WTC11 (cell line): ENCODE measurements around the gene SLC24A3. TPM values are rescaled to one million over a fixed set of nuclear protein-coding genes. Genes with fewer than 3 reads are reported as not detected.

ENCODE experiments used
- ATAC-seq: fragments of 200-7000 bp; cut with Tn5 transposase; 2 replicates; pipeline ENCODE4 v1.10.0; 2021; ENCODE audit warnings: mild to moderate bottlenecking, moderate library complexity
- CTCF ChIA-PET: fragments of 300-600 bp; sonication (Branson Sonifier 250); formaldehyde crosslinking; loops from one replicate; lab custom pipeline; 2021; ENCODE audit warnings: antibody characterized with exemption; lab: Charles Lee
- POLR2A ChIA-PET: fragments of 350-600 bp; sonication (Branson Sonifier 250); formaldehyde crosslinking; loops from one replicate; lab custom pipeline; 2021; ENCODE audit warnings: antibody characterized with exemption; lab: Charles Lee
- DNase-seq: peaks from one replicate; pipeline ENCODE4 v3.0.0; 2021; ENCODE audit warnings: low spot score
- H3K27ac Mint-ChIP-seq: 2 replicates; pipeline ENCODE4 v1.8.0; 2021; ENCODE audit warnings: mixed read lengths
- H3K27me3 Mint-ChIP-seq: 2 replicates; pipeline ENCODE4 v1.8.0; 2021; ENCODE audit warnings: low read depth, mild to moderate bottlenecking, moderate library complexity, mixed read lengths
- H3K36me3 Mint-ChIP-seq: 2 replicates; pipeline ENCODE4 v1.8.0; 2021; ENCODE audit warnings: mixed read lengths
- H3K4me1 Mint-ChIP-seq: 2 replicates; pipeline ENCODE4 v1.8.0; 2022; ENCODE audit warnings: mixed read lengths
- H3K4me3 Mint-ChIP-seq: 2 replicates; pipeline ENCODE4 v1.8.0; 2021; ENCODE audit warnings: mild to moderate bottlenecking, moderate library complexity, mixed read lengths
- H3K9me3 Mint-ChIP-seq: 2 replicates; pipeline ENCODE4 v1.8.0; 2021; ENCODE audit warnings: mixed read lengths
- ATF1 ChIP-seq: sonication (generic); formaldehyde crosslinking; IDR thresholded peaks from 2 replicates; pipeline ENCODE4 v1.8.1; 2023; ENCODE audit warnings: mild to moderate bottlenecking, moderate library complexity, missing genetic modification reagents
- CBFB ChIP-seq: sonication (generic); formaldehyde crosslinking; IDR thresholded peaks from 2 replicates; pipeline ENCODE4 v1.8.1; 2022; ENCODE audit warnings: mild to moderate bottlenecking, low read depth, missing genetic modification reagents
- ELF4 ChIP-seq: sonication (generic); formaldehyde crosslinking; IDR thresholded peaks from 2 replicates; pipeline ENCODE4 v1.8.1; 2022; ENCODE audit warnings: low read depth, mild to moderate bottlenecking, moderate library complexity, missing genetic modification reagents
- FOXJ3 ChIP-seq: sonication (generic); formaldehyde crosslinking; IDR thresholded peaks from 2 replicates; pipeline ENCODE4 v1.9.0; 2021; ENCODE audit warnings: missing genetic modification reagents, mild to moderate bottlenecking, borderline replicate concordance
- FOXP1 ChIP-seq: sonication (generic); formaldehyde crosslinking; IDR thresholded peaks from 2 replicates; pipeline ENCODE4 v1.8.0; 2022; ENCODE audit warnings: missing genetic modification reagents, mild to moderate bottlenecking, moderate library complexity, borderline replicate concordance
- GABPB1 ChIP-seq: sonication (generic); formaldehyde crosslinking; IDR thresholded peaks from 2 replicates; pipeline ENCODE4 v1.8.1; 2023; ENCODE audit warnings: mild to moderate bottlenecking, missing genetic modification reagents
- GRHL2 ChIP-seq: fragments of 250-450 bp; sonication (Bioruptor Pico); IDR thresholded peaks from 2 replicates; pipeline ENCODE4 v1.8.0; 2022; ENCODE audit warnings: mild to moderate bottlenecking, moderate library complexity; ENCODE audit not compliant: insufficient replicate concordance, severe bottlenecking
- IRF2 ChIP-seq: sonication (generic); formaldehyde crosslinking; IDR thresholded peaks from 2 replicates; pipeline ENCODE4 v1.8.0; 2022; ENCODE audit warnings: low read depth, missing genetic modification reagents, borderline replicate concordance
- KAT7 ChIP-seq: sonication (generic); formaldehyde crosslinking; IDR thresholded peaks from 2 replicates; pipeline ENCODE4 v1.8.1; 2023; ENCODE audit warnings: missing genetic modification reagents, mild to moderate bottlenecking, borderline replicate concordance
- NFE2L1 ChIP-seq: sonication (generic); formaldehyde crosslinking; IDR thresholded peaks from 2 replicates; pipeline ENCODE4 v1.8.1; 2023; ENCODE audit warnings: missing genetic modification reagents
- NR1H2 ChIP-seq: sonication (generic); formaldehyde crosslinking; IDR thresholded peaks from 2 replicates; pipeline ENCODE4 v1.9.0; 2021; ENCODE audit warnings: mild to moderate bottlenecking, moderate library complexity, missing genetic modification reagents
- NR2C2 ChIP-seq: sonication (generic); formaldehyde crosslinking; IDR thresholded peaks from 2 replicates; pipeline ENCODE4 v1.8.0; 2022; ENCODE audit warnings: mild to moderate bottlenecking, missing genetic modification reagents
- NR3C1 ChIP-seq: sonication (generic); formaldehyde crosslinking; conservative IDR thresholded peaks from 2 replicates; pipeline ENCODE4 v1.8.1; 2023; ENCODE audit warnings: low read depth, mild to moderate bottlenecking, missing genetic modification reagents
- TEAD1 ChIP-seq: sonication (generic); formaldehyde crosslinking; IDR thresholded peaks from 2 replicates; pipeline ENCODE4 v1.8.0; 2022; ENCODE audit warnings: mild to moderate bottlenecking, missing genetic modification reagents
- ZNF121 ChIP-seq: sonication (generic); formaldehyde crosslinking; IDR thresholded peaks from 2 replicates; pipeline ENCODE4 v1.8.0; 2023; ENCODE audit warnings: missing genetic modification reagents
- ZNF138 ChIP-seq: sonication (generic); formaldehyde crosslinking; conservative IDR thresholded peaks from 2 replicates; pipeline ENCODE4 v1.8.1; 2022; ENCODE audit warnings: mild to moderate bottlenecking, moderate library complexity, missing genetic modification reagents
- ZNF219 ChIP-seq: sonication (generic); formaldehyde crosslinking; IDR thresholded peaks from 2 replicates; pipeline ENCODE4 v1.8.0; 2023; ENCODE audit warnings: missing genetic modification reagents, mild to moderate bottlenecking, borderline replicate concordance
- ZNF423 ChIP-seq: fragments of 250-450 bp; sonication (Bioruptor Pico); IDR thresholded peaks from 2 replicates; pipeline ENCODE4 v2.1.2; 2022; ENCODE audit warnings: mild to moderate bottlenecking, moderate library complexity
- ZNF671 ChIP-seq: fragments of 250-450 bp; sonication (Bioruptor Pico); IDR thresholded peaks from 2 replicates; pipeline ENCODE4 v1.8.0; 2021; ENCODE audit warnings: mild to moderate bottlenecking
- total RNA-seq: library from RNA; stranded (reverse); gene quantifications from 3 replicates; pipeline ENCODE4 v1.2.3, GENCODE V29; 2021
- TF ChIP-seq, protein P1 (sequence below): sonication (generic); formaldehyde crosslinking; IDR thresholded peaks from 2 replicates; pipeline ENCODE4 v1.8.1; 2023; ENCODE audit warnings: mild to moderate bottlenecking, missing genetic modification reagents, moderate library complexity
- TF ChIP-seq, protein P2 (sequence below): fragments of 250-450 bp; sonication (Bioruptor Pico); IDR thresholded peaks from 2 replicates; pipeline ENCODE4 v1.9.0; 2021; ENCODE audit warnings: mild to moderate bottlenecking
- TF ChIP-seq, protein P3 (sequence below): sonication (generic); formaldehyde crosslinking; IDR thresholded peaks from 2 replicates; pipeline ENCODE4 v1.8.1; 2022; ENCODE audit warnings: low read depth, mild to moderate bottlenecking, moderate library complexity, missing genetic modification reagents, borderline replicate concordance
- TF ChIP-seq, protein P4 (sequence below): fragments of 250-450 bp; sonication (Bioruptor Pico); IDR thresholded peaks from 2 replicates; pipeline ENCODE4 v1.9.0; 2021; ENCODE audit warnings: moderate library complexity, mild to moderate bottlenecking, inconsistent platforms, borderline replicate concordance
- TF ChIP-seq, protein P5 (sequence below): fragments of 250-450 bp; sonication (Bioruptor Pico); IDR thresholded peaks from 2 replicates; pipeline ENCODE4 v2.1.2; 2022; ENCODE audit warnings: mild to moderate bottlenecking, moderate library complexity

SLC24A3 gene
- total RNA-seq, 1 experiment from 2014 or later: 5.7 TPM

DNA sequence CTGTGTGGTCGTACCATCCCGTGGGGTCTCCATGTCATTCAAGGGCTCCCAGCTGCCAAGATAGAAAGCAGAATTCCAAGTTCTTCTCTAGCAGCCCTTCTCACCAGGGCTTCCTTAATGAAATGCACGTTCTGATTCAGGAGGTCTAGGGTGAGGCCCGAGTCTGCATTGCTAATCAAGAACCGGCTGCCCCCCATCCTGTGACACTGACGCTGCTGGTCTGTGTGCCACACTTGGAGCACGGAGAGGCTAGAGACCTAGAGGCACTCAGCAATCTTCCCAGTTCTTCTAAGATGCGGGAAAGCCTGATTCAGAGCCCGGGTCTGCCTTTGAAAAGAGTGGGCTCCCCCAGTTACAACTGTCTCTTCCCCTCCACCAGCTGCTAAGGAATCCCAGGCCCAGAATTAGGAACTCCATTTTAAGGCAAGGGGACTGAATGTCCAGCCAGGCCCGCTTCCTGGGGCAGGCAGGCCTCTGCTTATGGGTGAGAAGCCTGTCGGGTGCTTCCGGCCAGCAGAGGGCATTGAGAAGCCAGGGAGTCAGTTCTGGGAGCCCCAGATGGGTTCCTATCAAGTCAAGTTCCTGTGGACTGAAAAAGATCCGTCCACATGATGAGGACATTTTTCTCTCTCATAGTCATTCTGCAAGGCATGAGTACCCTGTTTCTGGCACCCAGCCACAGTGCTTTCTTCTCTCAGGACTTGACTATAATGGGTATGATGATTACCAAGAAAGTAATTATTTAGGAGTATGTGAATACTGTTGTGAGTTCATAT, 475.8 kb downstream of the SLC24A3 start:
- peaks cover 30% of the 10 kb centered on the region for H3K9me3 Mint-ChIP-seq
- H3K27me3 Mint-ChIP-seq: no peaks in the 10 kb centered on the region
- peaks cover 29% of the 10 kb centered on the region for H3K36me3 Mint-ChIP-seq
- H3K4me3 Mint-ChIP-seq: no peak overlapping the region
- peaks cover 10% of the 10 kb centered on the region for H3K4me1 Mint-ChIP-seq
- peak; percentile 88 for ATAC-seq
- CTCF ChIA-PET: no interaction called here
- POLR2A ChIA-PET: no interaction called here
- TF ChIP-seq ZNF138 (no peak), ATF1 (CRISPR knock-in tag) (no peak), FOXP1 (no peak), TEAD1 (CRISPR knock-in tag) (no peak), ZNF423 (no peak), NR3C1 (no peak), IRF2 (CRISPR knock-in tag) (no peak), NR1H2 (no peak), GABPB1 (CRISPR knock-in tag) (no peak), ZNF121 (CRISPR knock-in tag) (no peak), GRHL2 (CRISPR knock-in tag) (no peak), NR2C2 (no peak), ELF4 (CRISPR knock-in tag) (no peak)
- TF ChIP-seq, protein P1, sequence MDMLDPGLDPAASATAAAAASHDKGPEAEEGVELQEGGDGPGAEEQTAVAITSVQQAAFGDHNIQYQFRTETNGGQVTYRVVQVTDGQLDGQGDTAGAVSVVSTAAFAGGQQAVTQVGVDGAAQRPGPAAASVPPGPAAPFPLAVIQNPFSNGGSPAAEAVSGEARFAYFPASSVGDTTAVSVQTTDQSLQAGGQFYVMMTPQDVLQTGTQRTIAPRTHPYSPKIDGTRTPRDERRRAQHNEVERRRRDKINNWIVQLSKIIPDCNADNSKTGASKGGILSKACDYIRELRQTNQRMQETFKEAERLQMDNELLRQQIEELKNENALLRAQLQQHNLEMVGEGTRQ (CRISPR knock-in tag): no peak
- TF ChIP-seq, protein P2, sequence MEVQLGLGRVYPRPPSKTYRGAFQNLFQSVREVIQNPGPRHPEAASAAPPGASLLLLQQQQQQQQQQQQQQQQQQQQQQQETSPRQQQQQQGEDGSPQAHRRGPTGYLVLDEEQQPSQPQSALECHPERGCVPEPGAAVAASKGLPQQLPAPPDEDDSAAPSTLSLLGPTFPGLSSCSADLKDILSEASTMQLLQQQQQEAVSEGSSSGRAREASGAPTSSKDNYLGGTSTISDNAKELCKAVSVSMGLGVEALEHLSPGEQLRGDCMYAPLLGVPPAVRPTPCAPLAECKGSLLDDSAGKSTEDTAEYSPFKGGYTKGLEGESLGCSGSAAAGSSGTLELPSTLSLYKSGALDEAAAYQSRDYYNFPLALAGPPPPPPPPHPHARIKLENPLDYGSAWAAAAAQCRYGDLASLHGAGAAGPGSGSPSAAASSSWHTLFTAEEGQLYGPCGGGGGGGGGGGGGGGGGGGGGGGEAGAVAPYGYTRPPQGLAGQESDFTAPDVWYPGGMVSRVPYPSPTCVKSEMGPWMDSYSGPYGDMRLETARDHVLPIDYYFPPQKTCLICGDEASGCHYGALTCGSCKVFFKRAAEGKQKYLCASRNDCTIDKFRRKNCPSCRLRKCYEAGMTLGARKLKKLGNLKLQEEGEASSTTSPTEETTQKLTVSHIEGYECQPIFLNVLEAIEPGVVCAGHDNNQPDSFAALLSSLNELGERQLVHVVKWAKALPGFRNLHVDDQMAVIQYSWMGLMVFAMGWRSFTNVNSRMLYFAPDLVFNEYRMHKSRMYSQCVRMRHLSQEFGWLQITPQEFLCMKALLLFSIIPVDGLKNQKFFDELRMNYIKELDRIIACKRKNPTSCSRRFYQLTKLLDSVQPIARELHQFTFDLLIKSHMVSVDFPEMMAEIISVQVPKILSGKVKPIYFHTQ (CRISPR knock-in tag): no peak
- TF ChIP-seq, protein P3, sequence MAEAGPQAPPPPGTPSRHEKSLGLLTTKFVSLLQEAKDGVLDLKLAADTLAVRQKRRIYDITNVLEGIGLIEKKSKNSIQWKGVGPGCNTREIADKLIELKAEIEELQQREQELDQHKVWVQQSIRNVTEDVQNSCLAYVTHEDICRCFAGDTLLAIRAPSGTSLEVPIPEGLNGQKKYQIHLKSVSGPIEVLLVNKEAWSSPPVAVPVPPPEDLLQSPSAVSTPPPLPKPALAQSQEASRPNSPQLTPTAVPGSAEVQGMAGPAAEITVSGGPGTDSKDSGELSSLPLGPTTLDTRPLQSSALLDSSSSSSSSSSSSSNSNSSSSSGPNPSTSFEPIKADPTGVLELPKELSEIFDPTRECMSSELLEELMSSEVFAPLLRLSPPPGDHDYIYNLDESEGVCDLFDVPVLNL: no peak
- TF ChIP-seq, protein P4, sequence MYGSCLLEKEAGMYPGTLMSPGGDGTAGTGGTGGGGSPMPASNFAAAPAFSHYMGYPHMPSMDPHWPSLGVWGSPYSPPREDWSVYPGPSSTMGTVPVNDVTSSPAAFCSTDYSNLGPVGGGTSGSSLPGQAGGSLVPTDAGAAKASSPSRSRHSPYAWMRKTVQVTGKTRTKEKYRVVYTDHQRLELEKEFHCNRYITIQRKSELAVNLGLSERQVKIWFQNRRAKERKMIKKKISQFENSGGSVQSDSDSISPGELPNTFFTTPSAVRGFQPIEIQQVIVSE (CRISPR knock-in tag): no peak
- TF ChIP-seq, all 79 proteins: peak for 0
- DNase-seq: peak; percentile 69
- H3K27ac Mint-ChIP-seq: no peak overlapping the region

DNA sequence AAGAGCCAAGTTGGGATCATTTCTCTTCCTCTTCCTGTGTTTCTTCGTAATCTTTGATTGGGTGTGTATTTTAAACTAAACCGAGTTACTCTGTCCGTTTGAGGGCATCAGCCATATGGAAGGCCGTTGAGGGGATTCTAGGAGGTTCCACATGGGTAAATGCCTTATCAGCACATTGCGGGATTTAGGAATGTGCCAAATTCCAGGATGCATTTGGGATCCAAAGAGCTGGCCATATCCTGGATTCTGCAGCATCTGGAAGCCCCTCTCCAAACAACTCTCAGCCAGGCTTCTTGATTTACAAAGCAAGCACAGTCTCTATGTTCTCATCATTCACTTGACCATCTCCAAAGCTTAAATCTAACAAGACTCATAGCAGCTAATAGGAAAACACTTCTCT, 478.0 kb downstream of the SLC24A3 start:
- H3K27ac Mint-ChIP-seq: no peak overlapping the region
- H3K4me1 Mint-ChIP-seq: peaks cover 10% of the 10 kb centered on the region
- H3K4me3 Mint-ChIP-seq: no peak overlapping the region
- peaks cover 19% of the 10 kb centered on the region for H3K9me3 Mint-ChIP-seq
- no peaks in the 10 kb centered on the region; the same call in 1 of the 2 replicates for H3K27me3 Mint-ChIP-seq
- H3K36me3 Mint-ChIP-seq: peaks cover 18% of the 10 kb centered on the region
- ATAC-seq: no peak
- ChIA-PET CTCF (interaction anchor here (0.6 to 1.6 kb wide), 3 partner anchors 52 to 477 kb away, joined by 3 to 5 read pairs (median 4); no protein-coding TSS in a partner anchor), POLR2A (no interaction called here)
- DNase-seq: no peak
- TF ChIP-seq NFE2L1 (CRISPR knock-in tag) (no peak), FOXJ3 (CRISPR knock-in tag) (no peak), CBFB (CRISPR knock-in tag) (no peak), KAT7 (CRISPR knock-in tag) (no peak), ZNF671 (no peak), ZNF121 (CRISPR knock-in tag) (no peak), ZNF219 (CRISPR knock-in tag) (no peak), ELF4 (CRISPR knock-in tag) (no peak), TEAD1 (CRISPR knock-in tag) (no peak), FOXP1 (no peak), GABPB1 (CRISPR knock-in tag) (no peak)
- TF ChIP-seq, protein P1 (CRISPR knock-in tag): no peak
- TF ChIP-seq, protein P5, sequence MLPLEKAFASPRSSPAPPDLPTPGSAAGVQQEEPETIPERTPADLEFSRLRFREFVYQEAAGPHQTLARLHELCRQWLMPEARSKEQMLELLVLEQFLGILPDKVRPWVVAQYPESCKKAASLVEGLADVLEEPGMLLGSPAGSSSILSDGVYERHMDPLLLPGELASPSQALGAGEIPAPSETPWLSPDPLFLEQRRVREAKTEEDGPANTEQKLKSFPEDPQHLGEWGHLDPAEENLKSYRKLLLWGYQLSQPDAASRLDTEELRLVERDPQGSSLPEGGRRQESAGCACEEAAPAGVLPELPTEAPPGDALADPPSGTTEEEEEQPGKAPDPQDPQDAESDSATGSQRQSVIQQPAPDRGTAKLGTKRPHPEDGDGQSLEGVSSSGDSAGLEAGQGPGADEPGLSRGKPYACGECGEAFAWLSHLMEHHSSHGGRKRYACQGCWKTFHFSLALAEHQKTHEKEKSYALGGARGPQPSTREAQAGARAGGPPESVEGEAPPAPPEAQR: no peak
